CD4-positive, alpha-beta T cell treated with Interleukin-2 at 100 ng/mL for 4 hours (primary cell): Measurements from ENCODE around the gene POU2AF2.
"Not testable (repeated sequence)": the region's sequence is repeated elsewhere in the genome, so short reads cannot be mapped to it uniquely, and the experiment has no call there.

Experiments used
- DNase-seq: peaks from one replicate; pipeline ENCODE4 v3.0.0-alpha.2; 2020; ENCODE audit warnings: low spot score

The POU2AF2 gene

DNA sequence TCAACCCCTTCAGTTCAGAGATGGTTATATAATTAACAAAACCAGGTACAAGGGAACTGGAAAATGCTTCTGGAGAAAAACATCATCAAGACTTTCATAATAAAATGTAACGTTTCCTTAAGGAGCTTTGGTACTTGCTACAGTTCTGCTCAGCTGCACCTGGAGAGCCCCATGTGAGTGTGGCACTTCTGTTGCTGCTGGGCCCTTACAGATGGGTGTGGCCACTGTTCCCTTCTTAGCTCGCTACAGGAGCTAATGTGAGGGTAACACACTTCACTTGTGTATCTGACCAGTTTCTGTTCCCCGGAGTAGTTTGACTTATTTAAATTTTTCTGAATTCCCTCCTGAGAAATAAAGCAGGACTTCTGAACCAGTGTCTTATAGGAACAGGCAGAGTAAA lies 56.8 kb downstream of the POU2AF2 start:
- no peak for DNase-seq

- DNase-seq = no peak
Observed at GRCh38 chr11:111303461-111303860, 57.9 kb downstream of the POU2AF2 start.

DNA sequence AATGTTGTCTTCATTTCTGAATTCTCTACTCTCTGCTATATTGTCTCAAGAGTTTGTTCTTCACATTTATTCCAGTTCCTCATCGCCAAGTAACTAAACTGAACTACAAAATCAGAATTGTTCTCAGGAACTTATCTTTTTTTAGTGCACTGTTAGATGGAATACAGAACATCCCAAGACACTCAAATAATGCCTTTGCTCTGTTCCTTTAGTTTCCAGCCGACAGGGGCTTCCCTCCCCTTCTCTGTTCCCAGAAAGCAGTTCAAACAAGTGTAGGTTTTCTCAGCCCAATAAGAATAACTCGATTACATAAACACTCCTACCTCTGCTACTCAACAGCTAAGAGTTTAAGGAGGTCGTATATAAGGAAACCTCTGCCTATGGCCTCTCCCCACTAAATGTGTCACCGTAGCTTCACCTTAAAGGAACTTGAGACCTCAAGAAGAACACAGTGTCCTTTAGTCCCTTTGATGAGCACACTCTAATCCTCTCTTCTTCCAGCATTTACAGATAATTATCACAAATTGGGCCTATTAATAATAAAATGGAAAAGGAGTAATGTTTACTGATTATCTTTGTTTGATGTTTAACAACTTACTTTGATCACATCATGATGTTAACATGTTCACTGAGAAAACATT lies 59.8 kb downstream of the POU2AF2 start:
- no peak for DNase-seq

DNA sequence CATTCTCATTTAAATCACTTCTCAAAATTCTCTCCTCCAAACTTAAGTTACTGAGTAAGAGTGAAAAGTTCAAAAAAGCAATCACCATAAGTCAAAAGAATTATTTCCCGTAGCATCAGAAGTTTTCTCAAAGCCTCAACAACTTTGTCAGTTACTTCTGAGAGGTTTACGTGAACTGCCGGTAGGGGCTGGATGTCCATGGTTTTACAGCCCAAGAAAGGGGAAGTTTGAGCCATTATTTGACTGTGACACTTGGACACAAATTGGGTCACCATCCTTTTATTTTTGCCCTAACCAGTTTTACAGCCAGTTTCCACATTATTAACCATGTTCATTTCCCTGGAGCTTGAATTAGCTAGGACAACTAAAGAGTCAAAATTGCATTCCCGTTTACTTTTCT lies 60.4 kb downstream of the POU2AF2 start:
- DNase-seq = no peak

- DNase-seq = no peak
Observed at GRCh38 chr11:111306321-111306720, 60.8 kb downstream of the POU2AF2 start.

DNA sequence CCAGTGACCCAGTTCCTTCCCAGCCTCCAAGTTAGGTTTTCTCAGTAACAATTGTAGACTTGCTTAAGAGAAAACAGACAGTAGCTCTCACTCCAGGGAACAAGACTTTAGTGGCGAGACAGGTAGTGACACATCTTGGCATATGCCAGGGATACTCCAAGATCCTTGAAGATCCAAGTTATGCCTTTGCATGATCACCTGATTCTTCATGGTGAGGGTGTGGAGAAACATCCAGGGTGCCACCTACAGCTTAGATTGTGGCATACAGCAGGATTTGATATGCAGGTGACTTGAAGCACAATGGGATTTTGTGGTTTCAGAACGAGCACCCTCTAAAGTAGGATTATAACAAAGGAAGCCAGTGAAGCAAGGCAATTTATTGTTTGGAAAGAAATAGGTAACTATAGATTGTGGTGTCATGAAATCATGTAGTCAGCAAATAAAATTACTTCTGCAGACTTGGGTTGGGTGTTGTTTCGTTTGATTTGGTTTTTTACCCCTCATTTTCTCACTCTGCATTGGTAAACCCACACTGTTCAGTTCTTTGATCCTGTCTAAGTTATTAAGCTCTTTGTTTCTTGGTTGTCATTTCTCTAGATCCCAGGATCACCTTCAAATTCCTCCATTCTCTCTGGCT lies 62.1 kb downstream of the POU2AF2 start:
- DNase-seq = no peak

DNA sequence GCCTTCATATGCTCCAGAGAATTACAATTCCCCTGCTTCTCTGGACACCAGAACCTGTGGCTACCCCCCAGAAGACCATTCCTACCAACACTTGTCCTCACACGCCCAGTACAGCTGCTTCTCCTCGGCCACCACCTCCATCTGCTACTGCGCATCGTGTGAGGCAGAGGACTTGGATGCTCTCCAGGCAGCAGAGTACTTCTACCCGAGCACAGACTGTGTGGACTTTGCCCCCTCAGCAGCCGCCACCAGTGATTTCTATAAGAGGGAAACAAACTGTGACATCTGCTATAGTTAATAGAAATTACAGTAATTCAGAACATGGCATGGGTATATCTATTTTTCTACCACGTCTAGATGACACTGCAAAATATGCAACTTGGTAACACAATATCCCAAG lies 62.6 kb downstream of the POU2AF2 start:
- no peak for DNase-seq

- no peak for DNase-seq
Observed at GRCh38 chr11:111309215-111309915, 63.8 kb downstream of the POU2AF2 start.

DNA sequence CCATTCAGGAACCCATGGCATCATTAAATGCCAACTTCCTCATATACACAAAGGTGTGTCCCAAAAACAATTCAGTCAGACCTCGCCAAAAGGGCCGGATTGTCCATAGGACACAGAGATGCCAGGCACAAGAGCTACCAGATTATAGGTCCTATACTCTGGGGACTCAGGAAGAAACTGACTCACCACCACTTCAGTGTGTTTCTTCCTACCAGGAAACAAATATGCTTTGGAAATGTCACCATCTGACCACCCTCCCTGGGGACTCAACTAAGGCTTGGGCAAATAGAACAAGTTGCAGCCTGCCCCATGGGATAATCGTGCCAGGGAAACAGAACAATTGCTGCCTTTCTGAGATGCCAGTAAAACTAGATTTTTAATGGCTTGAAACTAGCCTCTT lies 64.6 kb downstream of the POU2AF2 start:
- no peak for DNase-seq

GRCh38 chr11:111310723-111311122 lies 65.2 kb downstream of the POU2AF2 start:
- no peak for DNase-seq

DNA sequence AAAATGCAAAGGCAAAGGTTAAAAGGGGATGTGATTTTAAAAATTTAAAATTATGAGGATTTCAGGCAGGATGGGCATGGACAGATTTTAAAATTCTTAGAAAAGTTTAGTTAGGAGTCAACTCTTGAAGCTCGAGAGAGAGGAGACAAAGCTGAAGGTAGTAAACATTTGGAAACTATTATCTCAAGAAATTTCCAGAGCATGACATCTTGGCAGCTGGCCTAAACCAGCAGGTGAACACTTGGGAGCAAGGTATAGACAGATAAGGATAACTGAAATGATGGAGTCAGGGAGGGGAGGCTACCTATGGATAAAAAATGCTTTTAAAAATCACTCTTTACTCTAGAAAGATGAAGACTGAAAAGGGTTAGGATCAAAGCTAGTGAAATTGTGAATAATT lies 66.6 kb downstream of the POU2AF2 start:
- DNase-seq = no peak

DNA sequence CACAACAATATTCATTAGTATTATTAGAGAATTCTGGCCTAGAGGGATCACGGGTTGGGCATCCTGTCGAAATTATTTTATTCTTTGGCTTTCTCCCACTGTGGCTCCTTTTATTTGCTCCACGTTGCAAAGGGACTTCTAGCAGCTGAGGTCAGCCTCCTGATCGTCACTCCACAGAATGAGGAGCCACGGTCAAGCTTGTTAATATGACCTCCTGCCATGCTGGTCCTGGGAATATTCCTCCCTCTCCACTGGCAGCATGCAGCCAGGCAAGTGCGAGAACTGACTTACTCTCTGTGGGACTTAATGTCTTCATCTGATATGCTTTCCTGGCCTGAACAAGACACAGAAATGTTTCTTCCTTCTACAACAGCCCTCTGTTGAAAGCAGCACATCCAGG lies 73.8 kb downstream of the POU2AF2 start:
- no peak for DNase-seq

GRCh38 chr11:111320199-111320598 lies 74.7 kb downstream of the POU2AF2 start:
- not testable (repeated sequence) for DNase-seq

GRCh38 chr11:111320728-111321568 lies 75.4 kb downstream of the POU2AF2 start:
- DNase-seq = no peak

DNA sequence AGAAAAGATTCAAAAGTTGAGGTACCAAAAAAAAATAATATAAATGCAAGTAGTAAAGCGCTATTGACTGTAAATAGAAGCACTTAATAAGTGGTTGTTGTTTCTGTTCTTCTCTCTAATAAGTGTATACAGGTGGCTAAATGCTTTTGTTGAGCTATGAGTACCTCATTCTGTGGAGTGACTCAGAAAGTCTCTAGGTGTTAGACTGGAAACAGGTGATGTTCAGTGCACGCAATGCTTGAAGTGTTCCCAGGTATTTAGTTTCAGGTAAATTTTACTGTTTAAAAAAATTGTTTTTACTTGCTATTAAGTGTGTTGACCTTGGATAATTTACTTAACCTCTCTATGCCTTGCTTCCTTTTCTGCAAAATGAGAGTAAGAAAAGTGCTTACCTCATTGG lies 77.0 kb downstream of the POU2AF2 start:
- DNase-seq = no peak

- DNase-seq = no peak
Observed at GRCh38 chr11:111324277-111324720, 78.8 kb downstream of the POU2AF2 start.

- DNase-seq = no peak
Observed at GRCh38 chr11:111325259-111325658, 79.7 kb downstream of the POU2AF2 start.

DNA sequence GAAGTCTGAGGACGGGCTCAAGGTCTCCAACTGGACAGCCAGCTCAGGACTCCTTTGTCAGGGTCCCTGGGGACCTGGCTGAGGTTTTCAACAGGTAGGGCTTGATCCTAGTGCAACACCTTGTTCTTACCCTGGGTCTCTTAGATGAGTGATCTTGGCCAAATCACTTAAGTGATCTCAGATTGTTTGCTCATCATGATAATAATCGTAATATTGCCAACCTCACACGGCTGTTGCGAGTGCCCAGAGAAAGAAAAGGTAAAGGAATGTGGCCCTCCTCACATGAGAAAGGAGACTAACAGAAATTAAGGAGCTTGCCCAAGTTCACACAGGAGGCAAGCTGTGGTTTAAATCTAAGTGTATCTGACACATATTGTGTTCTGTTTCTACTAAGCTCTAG lies 81.3 kb downstream of the POU2AF2 start:
- DNase-seq = no peak

- DNase-seq = no peak
Observed at GRCh38 chr11:111327908-111328624, 82.5 kb downstream of the POU2AF2 start.

DNA sequence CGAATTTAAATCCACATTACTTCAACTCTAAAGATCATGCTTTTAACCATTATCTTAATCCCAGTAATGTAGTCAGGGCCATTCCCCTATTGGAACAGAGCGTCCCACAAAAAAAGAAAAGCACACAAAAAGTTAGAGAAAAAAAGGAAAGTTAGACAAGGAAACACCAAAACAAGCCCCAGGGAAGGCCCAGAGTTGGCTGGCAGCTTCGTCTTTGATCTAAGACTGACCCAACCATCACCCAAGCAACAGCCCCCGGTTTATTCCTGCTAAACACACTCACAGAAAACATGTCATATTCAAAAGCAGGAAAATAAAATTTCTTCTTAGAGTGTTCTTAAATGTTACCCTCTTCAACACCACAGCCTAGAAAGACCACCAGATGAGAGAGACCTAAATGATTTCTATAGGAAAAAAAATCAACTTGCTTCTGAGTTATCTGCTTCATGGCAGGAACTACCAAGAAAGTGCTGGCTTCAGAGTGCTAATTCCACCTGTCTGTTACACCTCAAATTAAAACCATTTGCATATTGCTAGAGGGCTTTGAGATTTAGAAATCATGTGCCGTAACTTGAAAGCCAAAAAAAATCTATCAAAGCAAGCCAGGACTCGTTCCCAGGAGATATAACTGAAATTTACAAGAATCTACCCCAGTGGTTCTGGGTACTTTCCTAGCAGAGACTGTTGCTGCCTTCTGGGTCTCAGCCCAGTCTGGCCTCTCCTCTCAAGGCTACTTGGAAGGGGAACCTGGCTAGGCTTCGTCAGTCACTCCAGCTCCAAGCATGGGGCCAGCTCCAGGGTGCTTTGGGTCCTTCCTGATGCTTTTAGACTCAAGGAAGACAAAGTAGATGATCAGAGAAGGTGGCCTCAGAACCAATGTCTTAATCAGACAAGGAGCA lies 84.0 kb downstream of the POU2AF2 start:
- no peak for DNase-seq
